Smooth muscle cell (in vitro differentiated cells): Measurements from ENCODE around the gene ARMC10. TPM values are rescaled to one million over a fixed set of nuclear protein-coding genes. Genes with fewer than 3 reads are reported as not detected.

ENCODE experiments used
- DNase-seq: peaks from one replicate; lab custom pipeline; 2025; ENCODE audit not compliant: unreplicated experiment; lab: John Stamatoyannopoulos, UW
- H2AFZ ChIP-seq: fragments of 200-600 bp; sonication (generic); 2 replicates; pipeline ENCODE4 v1.6.0; 2016; ENCODE audit warnings: antibody characterized with exemption, low read depth, mild to moderate bottlenecking
- H3F3A ChIP-seq: fragments of 200-600 bp; sonication (generic); 2 replicates; pipeline ENCODE4 v1.6.0; 2017; ENCODE audit warnings: antibody characterized with exemption, low read depth
- H3K27ac ChIP-seq: fragments of 200-600 bp; sonication (generic); 2 replicates; pipeline ENCODE4 v1.5.1; 2016; ENCODE audit warnings: low read depth, mild to moderate bottlenecking
- H3K27me3 ChIP-seq: fragments of 200-600 bp; sonication (generic); 2 replicates; pipeline ENCODE4 v1.6.1; 2016; ENCODE audit warnings: low read depth, mild to moderate bottlenecking
- H3K36me3 ChIP-seq: fragments of 200-600 bp; sonication (generic); 2 replicates; pipeline ENCODE4 v1.5.1; 2016; ENCODE audit warnings: low read depth
- H3K4me1 ChIP-seq: fragments of 200-600 bp; sonication (generic); 2 replicates; pipeline ENCODE4 v1.5.1; 2016; ENCODE audit warnings: low read depth
- H3K4me2 ChIP-seq: fragments of 200-600 bp; sonication (generic); 2 replicates; pipeline ENCODE4 v1.6.0; 2016; ENCODE audit warnings: mild to moderate bottlenecking
- H3K4me3 ChIP-seq: fragments of 200-600 bp; sonication (generic); 2 replicates; pipeline ENCODE4 v1.5.1; 2016; ENCODE audit warnings: mild to moderate bottlenecking
- H3K79me2 ChIP-seq: fragments of 200-600 bp; sonication (generic); 2 replicates; pipeline ENCODE4 v1.6.0; 2016; ENCODE audit warnings: low read depth, mild to moderate bottlenecking
- H3K9ac ChIP-seq: fragments of 200-600 bp; sonication (generic); 2 replicates; pipeline ENCODE4 v1.6.0; 2016; ENCODE audit warnings: low read depth
- H3K9me3 ChIP-seq: fragments of 200-600 bp; sonication (generic); replicated peaks from 2 replicates; pipeline ENCODE4 v1.5.1; 2016; ENCODE audit warnings: low read depth
- H4K20me1 ChIP-seq: fragments of 200-600 bp; sonication (generic); 2 replicates; pipeline ENCODE4 v1.6.0; 2016; ENCODE audit warnings: low read depth
- CTCF ChIP-seq: fragments of 200-600 bp; sonication (generic); IDR thresholded peaks from 2 replicates; pipeline ENCODE4 v1.5.1; 2017; ENCODE audit warnings: borderline replicate concordance, mild to moderate bottlenecking, antibody characterized with exemption; ENCODE audit not compliant: insufficient read depth, poor library complexity, severe bottlenecking
- WGBS: methylation state at CpG from one replicate; pipeline ENCODE4 v1.1.7; 2016; ENCODE audit warnings: low lambda C conversion rate; 5-methylcytosine and 5-hydroxymethylcytosine counted together
- polyA plus RNA-seq: library from polyadenylated mRNA; unstranded; fragments of >200 nt; fragmentation: Nextera tagmentation; extraction: Ambion mirVana; gene quantifications from 2 replicates; pipeline ENCODE4 v1.2.1, GENCODE V29; 2016
- total RNA-seq: library from RNA; depleted of rRNA; stranded (reverse); fragments of >200 nt; gene quantifications from 2 replicates; pipeline ENCODE4 v1.2.3, GENCODE V29; 2014

The ARMC10 gene
- total and polyA plus RNA-seq, 2 experiments from 2014 or later: 25.6 to 28.9 TPM

- Histone ChIP-seq H3K4me2 (no peak overlapping the region), H3K9ac (no peak overlapping the region), H3K27ac (no peak overlapping the region), H2AFZ (no peak overlapping the region), H3K79me2 (peaks cover 3% of the 10 kb centered on the region), H4K20me1 (no peaks in the 10 kb centered on the region), H3F3A (no peaks in the 10 kb centered on the region), H3K9me3 (no peaks in the 10 kb centered on the region), H3K36me3 (no peaks in the 10 kb centered on the region), H3K4me3 (no peak overlapping the region), H3K27me3 (no peaks in the 10 kb centered on the region), H3K4me1 (no peaks in the 10 kb centered on the region)
- TF ChIP-seq CTCF: no peak
- 68% methylated on average over 3 of the region's 3 CpGs for WGBS
- DNase-seq: no peak
Measured at GRCh38 chr7:103134836-103135554, 60.1 kb downstream of the ARMC10 start.

DNA sequence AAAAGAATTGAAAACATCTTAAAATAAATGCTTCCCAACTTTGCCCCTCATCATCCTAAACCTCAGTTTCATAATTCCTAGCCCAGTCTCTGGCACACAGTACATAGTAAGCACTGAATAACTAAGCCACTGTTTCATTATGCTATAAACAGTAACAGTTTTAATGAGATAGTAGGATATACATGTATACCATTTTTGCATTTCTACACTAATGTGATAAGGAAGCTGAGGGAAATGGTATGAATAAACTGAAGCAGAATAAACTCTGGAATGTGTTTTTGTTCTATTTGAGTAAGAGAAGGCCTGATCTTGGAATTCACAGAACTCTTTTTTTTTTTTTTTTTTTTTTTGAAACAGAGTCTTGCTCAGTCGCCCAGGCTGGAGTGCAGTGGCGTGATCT lies 65.1 kb downstream of the ARMC10 start:
- no peaks in the 10 kb centered on the region for H3F3A ChIP-seq
- no peak overlapping the region for H2AFZ ChIP-seq
- no peaks in the 10 kb centered on the region for H3K79me2 ChIP-seq
- H3K9ac ChIP-seq: no peak overlapping the region
- no peaks in the 10 kb centered on the region for H4K20me1 ChIP-seq
- no peaks in the 10 kb centered on the region for H3K4me1 ChIP-seq
- no peak overlapping the region for H3K4me3 ChIP-seq
- H3K9me3 ChIP-seq: no peaks in the 10 kb centered on the region
- no peak for TF ChIP-seq CTCF
- no peaks in the 10 kb centered on the region for H3K36me3 ChIP-seq
- no peak for DNase-seq
- WGBS: 100% methylated on average over 2 of the region's 2 CpGs
- H3K27me3 ChIP-seq: no peaks in the 10 kb centered on the region
- H3K27ac ChIP-seq: no peak overlapping the region
- no peak overlapping the region for H3K4me2 ChIP-seq

DNA sequence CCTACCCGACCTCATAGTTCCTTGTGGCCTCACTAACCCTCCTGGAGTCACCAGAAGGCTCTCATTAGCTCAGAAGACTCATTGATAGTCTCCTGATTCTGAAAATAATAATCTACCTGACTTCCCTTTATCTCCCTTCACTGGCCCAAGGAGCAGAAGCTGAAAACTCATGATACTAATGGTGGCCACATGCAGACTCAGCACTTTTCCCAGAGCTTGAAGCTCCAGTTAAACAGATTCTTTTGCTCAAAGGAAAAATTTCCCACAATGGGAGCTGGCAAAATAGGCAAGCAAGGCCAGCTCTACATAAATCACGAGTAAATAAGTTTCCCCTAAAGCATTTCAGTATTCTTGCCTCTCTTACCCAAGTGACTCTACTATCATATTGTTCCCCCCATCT lies 65.7 kb downstream of the ARMC10 start:
- no peaks in the 10 kb centered on the region for H3K79me2 ChIP-seq
- H3K4me2 ChIP-seq: no peak overlapping the region
- no peaks in the 10 kb centered on the region for H3F3A ChIP-seq
- no peaks in the 10 kb centered on the region for H3K36me3 ChIP-seq
- H3K4me1 ChIP-seq: no peaks in the 10 kb centered on the region
- H2AFZ ChIP-seq: no peak overlapping the region
- H4K20me1 ChIP-seq: no peaks in the 10 kb centered on the region
- DNase-seq: no peak
- WGBS: 92% methylated on average over 2 of the region's 2 CpGs
- no peak for TF ChIP-seq CTCF
- H3K27me3 ChIP-seq: no peaks in the 10 kb centered on the region
- H3K4me3 ChIP-seq: no peak overlapping the region
- no peak overlapping the region for H3K27ac ChIP-seq
- no peaks in the 10 kb centered on the region for H3K9me3 ChIP-seq
- no peak overlapping the region for H3K9ac ChIP-seq
